ENCODE measurements around the gene TRPM8.

Gene TRPM8

DNA sequence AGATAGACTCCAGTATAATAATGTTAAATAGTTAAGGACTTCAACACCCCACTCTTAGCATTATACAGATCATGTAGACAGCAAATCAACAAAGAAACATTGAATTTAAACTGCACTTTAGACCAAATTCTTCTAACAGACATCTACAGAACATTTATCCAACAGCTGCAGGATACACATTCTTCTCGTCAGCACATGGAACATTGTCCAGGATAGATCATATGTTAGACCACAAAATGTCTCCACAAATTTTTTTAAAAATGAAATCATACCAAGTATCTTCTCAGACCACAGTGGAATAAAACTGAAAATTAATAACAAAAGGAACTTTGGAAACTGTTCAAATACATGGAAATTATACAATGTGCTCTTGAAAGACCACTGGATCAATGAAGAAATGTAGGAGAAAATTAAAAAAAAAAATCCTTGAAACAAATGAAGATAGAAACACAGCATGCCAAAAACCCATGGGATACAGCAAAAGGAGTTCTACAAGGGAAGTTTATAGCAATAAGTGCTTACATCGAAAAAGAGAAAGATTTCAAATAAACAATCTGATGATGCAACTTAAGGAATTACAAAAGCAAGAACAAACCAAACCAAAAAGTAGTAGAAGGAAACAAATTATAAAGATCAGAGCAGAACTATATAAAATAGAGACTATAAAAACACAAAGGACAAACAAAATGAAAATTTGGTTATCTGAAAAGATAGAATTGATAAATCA, 121.1 kb downstream of the TRPM8 start:
- Mint-ChIP-seq H3K27ac (no peak overlapping the region), H3K36me3 (ENCODE audit: low read depth) (no peaks in the 10 kb centered on the region), H3K4me1 (ENCODE audit: low read depth) (no peaks in the 10 kb centered on the region), H3K4me3 (no peak overlapping the region), H3K27me3 (peaks cover 4% of the 10 kb centered on the region), H3K9me3 (peaks cover 32% of the 10 kb centered on the region)
- intact Hi-C loops (cut with micrococcal nuclease) = no loop called here

DNA sequence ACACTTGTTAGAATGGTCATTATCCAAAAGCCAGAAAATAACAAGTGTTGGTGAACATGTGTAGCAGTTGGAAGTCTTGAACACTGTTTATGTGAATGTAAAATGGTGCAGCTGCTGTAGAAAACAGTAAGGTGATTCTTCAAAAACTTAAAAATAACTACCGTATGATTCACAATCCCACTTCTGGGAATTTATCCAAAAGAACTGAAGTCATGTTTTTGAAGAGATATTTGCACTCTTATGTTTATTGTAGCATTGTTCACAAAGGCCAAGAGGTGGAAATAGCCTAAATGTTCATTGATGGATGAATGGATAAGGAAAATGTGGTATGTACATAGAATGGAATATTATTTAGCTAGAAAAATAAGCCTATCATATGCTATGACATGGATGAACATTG, 127.0 kb downstream of the TRPM8 start:
- Mint-ChIP-seq H3K27me3 (peaks cover 5% of the 10 kb centered on the region), H3K4me3 (no peak overlapping the region), H3K36me3 (ENCODE audit: low read depth) (no peaks in the 10 kb centered on the region), H3K27ac (no peak overlapping the region), H3K9me3 (no peaks in the 10 kb centered on the region), H3K4me1 (ENCODE audit: low read depth) (no peaks in the 10 kb centered on the region)
- intact Hi-C loops (cut with micrococcal nuclease) = no loop called here

DNA sequence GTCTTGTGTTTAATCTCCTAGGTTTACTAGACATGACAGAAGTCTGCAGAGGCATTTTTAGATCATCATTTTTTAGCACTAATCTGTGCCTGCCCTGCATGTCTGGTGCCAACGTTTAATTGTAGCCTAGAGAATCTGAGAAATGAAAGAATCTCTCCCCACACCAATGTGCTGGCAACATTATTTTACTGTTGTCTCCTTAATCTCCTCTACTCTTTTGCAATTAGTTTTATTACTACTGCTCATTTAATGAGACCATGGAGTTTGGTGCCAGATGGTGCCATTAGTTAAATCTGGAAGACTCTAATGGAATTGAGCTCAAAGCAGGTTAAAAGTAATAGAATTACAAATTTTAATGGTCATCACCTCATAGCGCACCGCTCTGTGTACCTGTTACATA, 129.3 kb downstream of the TRPM8 start:
- no peak overlapping the region for H3K4me3 Mint-ChIP-seq
- H3K27me3 Mint-ChIP-seq = peaks cover 5% of the 10 kb centered on the region
- no peak overlapping the region for H3K27ac Mint-ChIP-seq
- H3K9me3 Mint-ChIP-seq = no peaks in the 10 kb centered on the region
- intact Hi-C loops (cut with micrococcal nuclease) = no loop called here
- H3K4me1 Mint-ChIP-seq (ENCODE audit: low read depth) = no peaks in the 10 kb centered on the region
- no peaks in the 10 kb centered on the region for H3K36me3 Mint-ChIP-seq (ENCODE audit: low read depth)

DNA sequence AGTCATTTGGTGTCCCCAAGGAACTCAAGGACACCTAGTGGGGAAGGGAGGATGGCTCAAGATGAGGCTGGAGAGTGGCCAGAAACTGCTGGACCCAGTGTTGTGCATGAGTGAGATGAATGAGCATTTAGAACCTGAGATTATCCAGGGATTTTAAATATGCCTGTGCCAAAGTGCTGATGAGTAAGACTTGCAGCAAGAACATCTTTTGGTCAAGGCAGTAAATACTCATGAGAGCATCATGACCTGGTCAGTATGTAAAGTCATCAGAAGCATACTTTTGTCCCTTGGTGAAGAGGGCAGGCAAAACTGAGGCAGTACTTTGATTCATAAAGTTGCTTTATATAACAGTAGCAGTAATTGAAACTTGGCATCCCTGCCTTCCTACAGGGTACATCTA, 130.2 kb downstream of the TRPM8 start:
- intact Hi-C loops (cut with micrococcal nuclease) = no loop called here
- Mint-ChIP-seq H3K9me3 (no peaks in the 10 kb centered on the region), H3K4me3 (no peak overlapping the region), H3K4me1 (ENCODE audit: low read depth) (no peaks in the 10 kb centered on the region), H3K27ac (no peak overlapping the region), H3K36me3 (ENCODE audit: low read depth) (no peaks in the 10 kb centered on the region), H3K27me3 (peaks cover 4% of the 10 kb centered on the region)

DNA sequence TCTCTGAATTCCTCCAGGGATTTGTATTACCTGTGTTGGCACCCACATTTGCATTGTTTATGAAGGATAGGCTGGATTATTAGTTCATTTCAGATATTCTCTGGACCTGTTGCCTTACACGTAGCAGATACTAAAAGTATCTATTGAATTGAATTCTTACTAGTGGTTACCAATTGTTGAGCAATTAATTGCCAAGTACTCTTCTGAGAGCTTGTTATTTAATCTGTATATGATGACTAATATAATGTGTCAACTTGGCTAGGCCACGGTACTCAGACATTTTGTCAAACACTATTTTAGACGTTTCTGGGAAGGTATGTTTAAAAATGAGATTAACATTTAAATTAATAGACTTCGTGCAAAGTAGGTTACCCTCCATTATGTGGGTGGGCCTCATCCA, 130.9 kb downstream of the TRPM8 start:
- Mint-ChIP-seq H3K27me3 (peaks cover 4% of the 10 kb centered on the region), H3K36me3 (ENCODE audit: low read depth) (no peaks in the 10 kb centered on the region), H3K4me3 (no peak overlapping the region), H3K4me1 (ENCODE audit: low read depth) (no peaks in the 10 kb centered on the region), H3K27ac (no peak overlapping the region), H3K9me3 (no peaks in the 10 kb centered on the region)
- intact Hi-C loops (cut with micrococcal nuclease) = no loop called here

DNA sequence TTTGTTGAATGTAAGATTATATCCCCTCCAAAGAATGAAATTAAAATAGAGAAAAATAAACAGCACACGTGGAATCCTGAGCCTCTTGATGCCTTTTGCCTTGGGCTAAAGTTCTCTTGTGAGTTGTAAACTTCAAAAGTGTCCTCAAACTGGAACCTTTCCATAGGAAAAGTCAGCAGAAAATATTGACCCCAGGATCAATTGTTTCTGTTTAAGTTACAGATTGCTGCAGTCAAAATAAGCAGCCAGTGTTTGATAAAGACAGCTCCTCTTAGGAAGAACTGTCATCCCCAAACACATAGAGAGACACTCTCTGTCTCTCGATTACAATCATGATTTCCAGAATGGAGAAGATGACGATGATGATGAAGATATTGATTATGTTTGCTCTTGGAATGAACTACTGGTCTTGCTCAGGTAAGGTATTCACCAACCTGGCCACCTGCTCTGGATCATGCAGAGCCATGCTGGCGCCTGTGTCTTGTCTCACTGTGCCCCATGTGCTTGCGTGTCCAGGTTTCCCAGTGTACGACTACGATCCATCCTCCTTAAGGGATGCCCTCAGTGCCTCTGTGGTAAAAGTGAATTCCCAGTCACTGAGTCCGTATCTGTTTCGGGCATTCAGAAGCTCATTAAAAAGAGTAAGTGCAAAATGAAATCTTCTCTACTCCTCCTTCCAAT, 133.4 kb downstream of the TRPM8 start, which contains the start of gene SPP2:
Gene SPP2 (plus strand): TSS at position 248 of the 681 bp plus-strand sequence. CDS start 85 bp downstream, at position 333.
- Mint-ChIP-seq H3K4me3 (no peak within 1 kb of the TSS), H3K27me3 (peaks cover 4% of the 10 kb centered on the region), H3K36me3 (ENCODE audit: low read depth) (no peaks in the 10 kb centered on the region), H3K27ac (no peak within 1 kb of the TSS), H3K4me1 (ENCODE audit: low read depth) (no peaks in the 10 kb centered on the region), H3K9me3 (no peaks in the 10 kb centered on the region)
- intact Hi-C loops (cut with micrococcal nuclease) = no loop called here

DNA sequence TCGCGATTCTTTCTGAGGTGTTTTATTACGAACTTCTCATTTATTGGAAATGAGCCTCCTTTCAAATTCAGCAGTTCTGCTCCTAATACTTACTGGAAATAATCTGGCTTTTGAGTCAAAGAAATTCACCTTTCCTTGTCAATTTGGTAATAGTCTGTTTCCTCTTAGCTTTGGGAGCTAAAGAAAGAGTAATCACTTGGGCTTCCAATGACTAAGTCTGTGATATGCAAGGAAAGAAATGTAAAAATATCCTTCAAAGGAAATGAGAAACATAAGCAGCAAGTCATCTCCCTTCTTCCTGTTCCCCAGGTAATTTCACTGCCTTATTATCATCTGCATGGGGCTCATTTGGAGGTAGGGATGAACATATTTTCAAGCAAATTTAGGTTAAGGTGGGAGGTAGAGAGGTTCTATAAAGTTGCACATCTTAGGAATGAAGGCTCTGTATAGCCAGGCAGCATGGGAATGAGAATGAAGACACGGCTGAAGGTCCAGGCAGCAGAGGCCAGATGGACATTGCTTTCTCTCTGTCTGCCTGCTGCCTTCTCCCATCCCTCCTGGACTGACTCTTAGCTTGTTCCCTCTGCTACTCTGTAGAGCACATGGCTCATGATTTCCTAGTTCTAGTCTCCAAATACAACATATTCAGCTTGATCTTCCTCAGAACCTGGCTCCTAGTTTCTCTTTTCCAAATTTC, 134.3 kb downstream of the TRPM8 start:
- Mint-ChIP-seq H3K27ac (no peak overlapping the region), H3K36me3 (ENCODE audit: low read depth) (no peaks in the 10 kb centered on the region), H3K4me1 (ENCODE audit: low read depth) (no peaks in the 10 kb centered on the region), H3K27me3 (peaks cover 4% of the 10 kb centered on the region), H3K4me3 (no peak overlapping the region), H3K9me3 (no peaks in the 10 kb centered on the region)
- intact Hi-C loops (cut with micrococcal nuclease) = no loop called here

DNA sequence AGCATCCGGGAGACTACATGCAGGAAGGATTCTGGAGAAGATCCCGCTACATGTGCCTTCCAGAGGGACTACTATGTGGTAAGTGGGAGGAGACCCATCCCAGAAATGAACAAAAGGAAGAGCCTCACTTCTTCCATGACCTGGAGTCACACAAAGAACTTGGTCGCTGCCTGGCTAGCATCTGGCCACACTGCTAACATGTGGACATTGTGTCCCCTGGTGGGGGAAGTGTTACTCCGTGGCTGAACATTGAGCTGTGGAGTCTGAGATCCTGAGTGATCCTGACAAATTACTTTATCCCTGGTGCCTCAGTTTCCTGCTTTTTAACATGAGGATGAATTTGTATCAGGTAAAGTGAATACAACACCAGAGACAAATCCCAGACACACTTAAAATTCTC, 141.7 kb downstream of the TRPM8 start:
- no peak overlapping the region for H3K27ac Mint-ChIP-seq
- no peaks in the 10 kb centered on the region for H3K36me3 Mint-ChIP-seq (ENCODE audit: low read depth)
- no peak overlapping the region for H3K4me3 Mint-ChIP-seq
- intact Hi-C loops (cut with micrococcal nuclease) = no loop called here
- no peaks in the 10 kb centered on the region for H3K4me1 Mint-ChIP-seq (ENCODE audit: low read depth)
- no peaks in the 10 kb centered on the region for H3K9me3 Mint-ChIP-seq
- H3K27me3 Mint-ChIP-seq = peaks cover 8% of the 10 kb centered on the region

DNA sequence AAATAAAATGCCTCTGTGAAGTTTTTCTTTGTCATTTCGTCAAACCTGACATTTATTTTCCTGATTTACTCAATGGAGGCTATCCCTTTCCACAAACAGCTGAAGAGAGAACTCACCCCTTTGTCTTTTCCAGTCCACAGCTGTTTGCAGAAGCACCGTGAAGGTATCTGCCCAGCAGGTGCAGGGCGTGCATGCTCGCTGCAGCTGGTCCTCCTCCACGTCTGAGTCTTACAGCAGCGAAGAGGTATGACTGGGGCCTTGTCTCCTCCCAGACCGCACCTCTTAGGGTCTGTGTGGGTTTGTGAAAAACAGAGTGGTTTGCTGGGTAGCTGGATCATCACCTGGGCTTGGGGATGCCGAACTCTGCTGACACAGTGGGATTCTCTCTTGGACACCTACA, 143.1 kb downstream of the TRPM8 start:
- H3K9me3 Mint-ChIP-seq = no peaks in the 10 kb centered on the region
- intact Hi-C loops (cut with micrococcal nuclease) = no loop called here
- no peak overlapping the region for H3K4me3 Mint-ChIP-seq
- H3K27me3 Mint-ChIP-seq = peaks cover 6% of the 10 kb centered on the region
- H3K4me1 Mint-ChIP-seq (ENCODE audit: low read depth) = no peaks in the 10 kb centered on the region
- no peaks in the 10 kb centered on the region for H3K36me3 Mint-ChIP-seq (ENCODE audit: low read depth)
- H3K27ac Mint-ChIP-seq = no peak overlapping the region

DNA sequence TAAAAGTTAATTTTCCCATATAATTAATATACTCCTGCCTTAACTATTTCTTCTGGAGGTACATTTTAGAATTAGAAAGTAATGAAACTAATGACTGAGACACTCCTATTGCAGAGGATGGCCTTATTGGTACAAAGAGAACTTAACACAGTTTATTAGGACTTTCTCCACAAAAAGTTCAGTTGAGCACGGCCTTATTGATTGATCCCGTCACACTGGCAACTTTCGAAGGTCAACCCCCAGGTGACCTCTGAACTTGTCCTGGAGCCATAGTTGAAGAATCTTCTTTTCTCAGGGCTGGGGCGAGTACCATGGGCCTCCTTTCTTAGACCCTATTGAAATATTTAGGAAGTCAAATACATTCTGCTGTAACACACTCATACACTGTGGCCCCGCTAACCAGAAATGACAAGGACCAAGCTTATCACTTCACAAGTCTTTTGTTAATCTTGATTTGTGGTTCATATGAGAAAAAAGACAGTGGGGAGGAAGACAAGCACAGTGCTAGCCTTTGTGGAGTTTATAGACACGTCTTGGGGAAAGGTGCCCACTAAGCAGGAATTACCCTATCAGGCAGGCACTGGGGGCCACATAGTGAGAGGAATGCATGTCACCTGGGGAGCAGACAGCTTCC, 144.6 kb downstream of the TRPM8 start:
- Mint-ChIP-seq H3K27ac (no peak overlapping the region), H3K4me1 (ENCODE audit: low read depth) (no peaks in the 10 kb centered on the region), H3K36me3 (ENCODE audit: low read depth) (no peaks in the 10 kb centered on the region), H3K4me3 (no peak overlapping the region), H3K27me3 (peaks cover 6% of the 10 kb centered on the region), H3K9me3 (no peaks in the 10 kb centered on the region)
- intact Hi-C loops (cut with micrococcal nuclease) = no loop called here

DNA sequence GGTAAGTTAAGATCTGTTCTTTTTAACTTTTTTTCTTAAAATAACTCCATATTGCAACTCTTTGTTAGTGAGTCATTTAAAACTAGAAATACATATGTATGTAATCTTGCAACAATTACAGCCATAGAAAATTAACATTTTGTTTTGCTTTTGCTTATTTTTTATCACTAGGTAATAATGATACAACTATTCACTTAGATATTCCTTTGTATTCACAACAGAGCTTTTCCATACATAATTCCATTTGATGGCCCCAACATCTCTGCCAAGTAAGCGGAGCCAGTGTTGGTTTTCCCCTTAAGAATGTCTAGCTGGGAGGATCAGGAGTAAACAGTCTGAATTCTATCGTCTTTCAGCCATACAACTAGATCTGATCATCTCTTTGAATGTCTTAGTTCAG, 149.4 kb downstream of the TRPM8 start:
- no peaks in the 10 kb centered on the region for H3K36me3 Mint-ChIP-seq (ENCODE audit: low read depth)
- H3K4me3 Mint-ChIP-seq = no peak overlapping the region
- H3K9me3 Mint-ChIP-seq = peaks cover 9% of the 10 kb centered on the region
- intact Hi-C loops (cut with micrococcal nuclease) = no loop called here
- no peaks in the 10 kb centered on the region for H3K27me3 Mint-ChIP-seq
- H3K4me1 Mint-ChIP-seq (ENCODE audit: low read depth) = no peaks in the 10 kb centered on the region
- no peak overlapping the region for H3K27ac Mint-ChIP-seq

Measured in dendritic cell treated with granulocyte-macrophage colony-stimulating factor and Interleukin-4, amounts not matched to agents 40 ng/mL and 50 ng/mL, for 4 days (primary cell).